AG04450 (cell line): ENCODE results near the gene CATSPERZ. TPM values are rescaled to one million over a fixed set of nuclear protein-coding genes. Genes with fewer than 3 reads are reported as not detected.
"Not testable (repeated sequence)": the region's sequence is repeated elsewhere in the genome, so short reads cannot be mapped to it uniquely, and the experiment has no call there.

Source experiments
- CTCF ChIA-PET: fragments of 300-600, 350-600 bp; formaldehyde crosslinking; extraction: SDS; loops from one replicate; lab custom pipeline; 2022; ENCODE audit warnings: antibody characterized with exemption, inconsistent platforms; lab: Charles Lee
- POLR2A ChIA-PET: fragments of 350-600 bp; formaldehyde crosslinking; extraction: SDS; loops from one replicate; lab custom pipeline; 2021; ENCODE audit warnings: antibody characterized with exemption, inconsistent platforms; lab: Yijun Ruan, JAX
- DNase-seq: peaks from one replicate; pipeline ENCODE4 v3.0.0-alpha.2; 2011; ENCODE audit warnings: low read depth, low spot score
- H3K27ac ChIP-seq: one replicate; pipeline ENCODE4 v1.5.1; 2012; ENCODE audit warnings: low read depth, low read length, control low read depth
- H3K27me3 ChIP-seq: one replicate; pipeline ENCODE4 v1.6.0; 2012; ENCODE audit warnings: low read length; ENCODE audit not compliant: control insufficient read depth, insufficient read depth
- H3K4me3 ChIP-seq: 2 replicates; pipeline ENCODE4 v1.5.1; 2011; ENCODE audit warnings: mild to moderate bottlenecking, low read depth, low read length, control low read depth
- H3K9me3 ChIP-seq: 2 replicates; pipeline ENCODE4 v1.5.1; 2012; ENCODE audit warnings: low read length; ENCODE audit not compliant: control insufficient read depth, insufficient read depth
- CTCF ChIP-seq: IDR thresholded peaks from 2 replicates; pipeline ENCODE4 v1.5.1; 2011; ENCODE audit warnings: low read depth, low read length, control low read depth, inconsistent platforms
- polyA plus RNA-seq: library from polyadenylated mRNA; depleted of rRNA; stranded (reverse); fragments of >200 nt; gene quantifications from 2 replicates; pipeline ENCODE4 v1.2.3, GENCODE V29; 2011

Gene CATSPERZ
- polyA plus RNA-seq, 1 experiment: not detected

- no peak for DNase-seq
- H3K9me3 ChIP-seq: no peaks in the 10 kb centered on the region; the same call in 1 of the 2 replicates
- no peak overlapping the region for H3K4me3 ChIP-seq
- POLR2A ChIA-PET: no interaction called here
- no peaks in the 10 kb centered on the region for H3K27me3 ChIP-seq
- no peak overlapping the region for H3K27ac ChIP-seq
- CTCF ChIA-PET: interaction anchor here (1.4 kb wide), 1 partner anchor 41 kb away, joined by 4 read pairs; no protein-coding TSS in a partner anchor
- TF ChIP-seq CTCF: no peak
These were observed 13.5 kb downstream of the CATSPERZ start for GRCh38 chr11:64313491-64314145.

GRCh38 chr11:64314146-64314804 lies 14.1 kb downstream of the CATSPERZ start:
- peak; percentile 37; the same call in 1 of the 2 replicates for TF ChIP-seq CTCF
- ChIA-PET POLR2A (no interaction called here), CTCF (interaction anchor here (1.4 kb wide), 1 partner anchor 40 kb away, joined by 4 read pairs; no protein-coding TSS in a partner anchor)
- no peak for DNase-seq
- Histone ChIP-seq H3K27ac (no peak overlapping the region), H3K27me3 (no peaks in the 10 kb centered on the region), H3K9me3 (no peaks in the 10 kb centered on the region; the same call in 1 of the 2 replicates), H3K4me3 (no peak overlapping the region)

DNA sequence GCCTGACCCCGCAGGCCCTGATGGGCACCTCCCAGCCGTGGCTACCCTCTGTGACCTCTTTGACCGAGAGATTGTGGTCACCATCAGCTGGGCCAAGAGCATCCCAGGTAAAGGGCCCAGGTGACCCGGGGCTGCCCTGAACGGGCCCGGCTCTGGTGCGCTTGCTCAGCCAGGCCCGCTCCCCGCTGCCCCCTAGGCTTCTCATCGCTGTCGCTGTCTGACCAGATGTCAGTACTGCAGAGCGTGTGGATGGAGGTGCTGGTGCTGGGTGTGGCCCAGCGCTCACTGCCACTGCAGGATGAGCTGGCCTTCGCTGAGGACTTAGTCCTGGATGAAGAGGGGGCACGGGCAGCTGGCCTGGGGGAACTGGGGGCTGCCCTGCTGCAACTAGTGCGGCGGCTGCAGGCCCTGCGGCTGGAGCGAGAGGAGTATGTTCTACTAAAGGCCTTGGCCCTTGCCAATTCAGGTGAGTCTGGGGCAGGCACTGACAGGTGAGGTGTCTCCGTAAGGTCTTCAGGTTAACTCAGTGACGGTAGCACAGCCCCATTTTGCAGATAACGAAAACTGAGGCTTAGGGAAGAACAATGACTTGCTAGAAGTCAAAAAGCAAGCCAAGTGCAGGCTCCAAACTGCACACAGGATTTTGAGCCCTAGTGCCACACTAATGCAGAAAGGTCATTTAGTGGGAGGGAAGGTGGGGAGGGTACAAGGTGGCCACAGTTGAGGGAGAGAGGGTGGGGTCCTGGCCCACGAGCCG lies 14.8 kb downstream of the CATSPERZ start:
- CTCF ChIA-PET: no interaction called here
- no peaks in the 10 kb centered on the region; the same call in 1 of the 2 replicates for H3K9me3 ChIP-seq
- no peak overlapping the region for H3K4me3 ChIP-seq
- H3K27ac ChIP-seq: no peak overlapping the region
- no peaks in the 10 kb centered on the region for H3K27me3 ChIP-seq
- DNase-seq: no peak
- POLR2A ChIA-PET: no interaction called here
- TF ChIP-seq CTCF: no peak

- H3K9me3 ChIP-seq, DNase-seq, H3K4me3 ChIP-seq, POLR2A ChIA-PET, H3K27ac ChIP-seq, H3K27me3 ChIP-seq: not testable (repeated sequence)
- CTCF ChIA-PET: interaction anchor here (2.5 kb wide), 1 partner anchor 16 kb away, joined by 23 read pairs; no protein-coding TSS in a partner anchor
These were observed 15.7 kb downstream of the CATSPERZ start for GRCh38 chr11:64315667-64316526.
